Large intestine (tissue), 12 donors: ENCODE results near the gene ELMO2. TPM values are rescaled to one million over a fixed set of nuclear protein-coding genes. Genes with fewer than 3 reads are reported as not detected.

Experiments
- DNase-seq, 2 donors: peaks; one replicate each; pipeline versions ENCODE4 v3.0.0 to v3.0.0-alpha.2; 2013
- H3K27ac ChIP-seq: one replicate; pipeline ENCODE4 v1.5.1; 2013; ENCODE audit warnings: low read length
- H3K27me3 ChIP-seq: 2 replicates; pipeline ENCODE4 v1.6.1; 2013; ENCODE audit warnings: low read length; ENCODE audit not compliant: control insufficient read depth, insufficient read depth
- H3K36me3 ChIP-seq: 2 replicates; pipeline ENCODE4 v1.6.1; 2013; ENCODE audit warnings: low read length; ENCODE audit not compliant: control insufficient read depth, insufficient read depth
- H3K4me1 ChIP-seq: one replicate; pipeline ENCODE4 v1.6.1; 2013; ENCODE audit warnings: low read length; ENCODE audit not compliant: control insufficient read depth, insufficient read depth
- H3K4me3 ChIP-seq: one replicate; pipeline ENCODE4 v1.5.1; 2013; ENCODE audit warnings: low read length
- H3K9me3 ChIP-seq: one replicate; pipeline ENCODE4 v1.6.1; 2013; ENCODE audit warnings: mild to moderate bottlenecking, low read depth, low read length, moderate library complexity; ENCODE audit not compliant: control insufficient read depth
- WGBS: methylation state at CpG from one replicate; pipeline ENCODE4 v1.1.5; 2013; ENCODE audit warnings: low lambda C conversion rate; ENCODE audit not compliant: insufficient coverage; 5-methylcytosine and 5-hydroxymethylcytosine counted together
- long read RNA-seq, 11 donors: transcript quantifications; one replicate each; lab custom pipeline, GENCODE V29; 2026
- polyA plus RNA-seq: library from polyadenylated mRNA; unstranded; fragments of 120-200 nt; gene quantifications from one replicate; pipeline ENCODE4 v1.2.1, GENCODE V29; 2013

Gene ELMO2, protein sequence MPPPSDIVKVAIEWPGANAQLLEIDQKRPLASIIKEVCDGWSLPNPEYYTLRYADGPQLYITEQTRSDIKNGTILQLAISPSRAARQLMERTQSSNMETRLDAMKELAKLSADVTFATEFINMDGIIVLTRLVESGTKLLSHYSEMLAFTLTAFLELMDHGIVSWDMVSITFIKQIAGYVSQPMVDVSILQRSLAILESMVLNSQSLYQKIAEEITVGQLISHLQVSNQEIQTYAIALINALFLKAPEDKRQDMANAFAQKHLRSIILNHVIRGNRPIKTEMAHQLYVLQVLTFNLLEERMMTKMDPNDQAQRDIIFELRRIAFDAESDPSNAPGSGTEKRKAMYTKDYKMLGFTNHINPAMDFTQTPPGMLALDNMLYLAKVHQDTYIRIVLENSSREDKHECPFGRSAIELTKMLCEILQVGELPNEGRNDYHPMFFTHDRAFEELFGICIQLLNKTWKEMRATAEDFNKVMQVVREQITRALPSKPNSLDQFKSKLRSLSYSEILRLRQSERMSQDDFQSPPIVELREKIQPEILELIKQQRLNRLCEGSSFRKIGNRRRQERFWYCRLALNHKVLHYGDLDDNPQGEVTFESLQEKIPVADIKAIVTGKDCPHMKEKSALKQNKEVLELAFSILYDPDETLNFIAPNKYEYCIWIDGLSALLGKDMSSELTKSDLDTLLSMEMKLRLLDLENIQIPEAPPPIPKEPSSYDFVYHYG
- 40.2 TPM for polyA plus RNA-seq
- long read RNA-seq, donor 1, result 0 reads
- long read RNA-seq, donor 2, result 0 reads
- long read RNA-seq, donor 3, partial matches to known transcripts, result 0 of 1 reads
- long read RNA-seq, donor 3, other reads (novel, unspliced or antisense), result 0 of 1 reads
- long read RNA-seq, donor 4, result 0 reads
- long read RNA-seq, donor 5, partial matches to known transcripts, result 0 of 1 reads
- long read RNA-seq, donor 5, other reads (novel, unspliced or antisense), result 0 of 1 reads
- long read RNA-seq, donor 6, result 0 reads
- long read RNA-seq, donor 7, result 0 reads
- long read RNA-seq, donor 8, partial matches to known transcripts, result 0 of 2 reads
- long read RNA-seq, donor 8, other reads (novel, unspliced or antisense), result 0 of 2 reads
- long read RNA-seq, donor 9, partial matches to known transcripts, result 0 of 1 reads
- long read RNA-seq, donor 9, other reads (novel, unspliced or antisense), result 0 of 1 reads
- long read RNA-seq, donor 10, partial matches to known transcripts, result 9 of 11 reads
- long read RNA-seq, donor 10, other reads (novel, unspliced or antisense), result 0 of 11 reads
- long read RNA-seq, donor 11, partial matches to known transcripts, result 0 of 1 reads
- long read RNA-seq, donor 11, other reads (novel, unspliced or antisense), result 0 of 1 reads

DNA sequence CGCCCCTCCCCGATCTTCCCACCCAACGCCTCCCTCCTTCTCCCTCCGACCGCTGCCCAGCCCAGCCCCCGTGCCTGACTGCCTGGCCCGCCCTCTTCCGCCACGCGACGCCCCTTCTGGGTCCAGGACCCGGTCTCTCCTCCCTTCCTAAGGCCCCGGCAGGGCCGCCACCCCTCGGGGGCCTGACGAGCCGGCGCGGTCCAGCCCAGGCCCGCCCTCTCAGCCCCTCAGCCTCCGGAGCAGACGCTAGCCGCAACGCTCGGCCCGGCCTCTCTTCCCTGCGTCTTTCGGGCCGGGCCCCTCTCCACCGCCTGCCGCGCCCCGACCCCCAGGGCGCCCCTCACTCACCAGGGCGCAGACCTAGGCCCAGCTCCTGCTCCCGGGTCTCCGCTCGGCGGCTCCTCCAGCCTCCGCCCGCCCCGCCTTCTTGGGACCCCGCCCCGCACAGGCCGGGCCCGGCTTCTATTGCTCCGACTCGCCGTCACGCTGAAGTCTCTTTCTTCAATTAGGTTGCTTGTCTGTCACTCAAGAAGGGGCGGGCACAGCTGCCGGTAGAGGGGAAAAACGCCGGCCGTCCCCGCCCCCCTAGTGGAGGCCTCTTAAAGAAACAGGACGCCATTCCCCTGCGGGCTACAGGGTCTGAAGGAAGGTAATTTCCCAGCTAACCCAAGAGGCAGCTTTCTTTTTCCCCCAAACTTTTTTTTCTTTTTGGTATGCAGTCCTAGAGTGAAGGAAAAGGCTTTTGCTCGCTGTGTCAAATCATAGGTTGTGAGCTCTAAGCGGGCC, at the start of gene ELMO2:
ELMO2 (minus strand) TSS at position 416 of the 786 bp plus-strand sequence. CDS start 12,133 bp downstream, outside the sequence.
- Histone ChIP-seq H3K4me1 (peaks cover 6% of the 10 kb centered on the region), H3K27ac (peak within 1 kb of the TSS; percentile 86), H3K9me3 (no peaks in the 10 kb centered on the region), H3K27me3 (no peaks in the 10 kb centered on the region), H3K4me3 (peak within 1 kb of the TSS; percentile 68), H3K36me3 (no peaks in the 10 kb centered on the region)
- DNase-seq, result peak; percentile 95 to 98
- WGBS, result no CpG with 5 or more reads among the region's 60 CpGs

DNA sequence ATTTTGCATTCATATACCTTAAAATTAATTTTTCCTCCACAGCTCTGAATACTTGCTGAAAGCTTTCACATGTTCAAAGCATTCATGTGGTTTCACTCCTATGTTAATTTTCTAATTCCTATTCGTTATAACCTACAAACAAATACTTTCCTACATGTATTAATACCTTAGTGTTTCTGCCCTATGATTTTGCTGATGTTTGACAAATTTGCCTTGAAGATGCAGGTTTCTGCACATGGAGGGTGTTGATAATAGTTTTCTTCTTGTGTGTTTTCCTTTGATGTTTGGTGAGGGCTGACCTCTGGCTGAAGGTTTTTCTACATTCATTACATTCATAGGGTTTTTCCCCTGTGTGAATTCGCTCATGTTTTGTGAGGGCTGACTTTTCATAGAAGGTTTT, 49.3 kb upstream of the ELMO2 start:
- Histone ChIP-seq H3K36me3 (no peaks in the 10 kb centered on the region), H3K4me3 (no peak overlapping the region), H3K4me1 (peaks cover 2% of the 10 kb centered on the region), H3K27ac (no peak overlapping the region), H3K9me3 (peaks cover 7% of the 10 kb centered on the region), H3K27me3 (no peaks in the 10 kb centered on the region)
- WGBS, result 100% methylated on average over 1 of the region's 2 CpGs
- DNase-seq, result no peak

DNA sequence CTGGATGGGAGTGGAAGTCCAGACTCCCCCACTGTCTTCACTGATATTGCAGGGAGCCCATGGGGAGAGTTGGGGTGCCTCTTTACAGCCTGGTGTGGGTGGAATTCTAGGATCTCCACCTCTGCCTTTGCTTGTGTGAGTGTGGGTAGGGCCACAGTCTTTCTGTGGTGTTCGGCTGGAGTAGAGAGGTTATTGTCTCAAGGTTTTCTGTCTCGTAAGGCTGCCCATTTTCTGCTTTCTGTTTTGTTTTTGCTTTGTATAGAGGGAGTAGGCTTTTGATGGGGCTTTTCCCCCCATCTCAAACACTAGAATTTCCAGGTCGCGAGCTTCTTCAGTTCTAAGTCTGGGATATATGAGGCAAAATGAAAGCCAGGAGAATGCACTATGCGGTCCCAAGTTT, 40.4 kb upstream of the ELMO2 start:
- Histone ChIP-seq H3K27me3 (no peaks in the 10 kb centered on the region), H3K4me1 (no peaks in the 10 kb centered on the region), H3K27ac (no peak overlapping the region), H3K4me3 (no peak overlapping the region), H3K9me3 (peaks cover 9% of the 10 kb centered on the region), H3K36me3 (no peaks in the 10 kb centered on the region)
- DNase-seq, result no peak
- 100% methylated on average over 1 of the region's 5 CpGs for WGBS

DNA sequence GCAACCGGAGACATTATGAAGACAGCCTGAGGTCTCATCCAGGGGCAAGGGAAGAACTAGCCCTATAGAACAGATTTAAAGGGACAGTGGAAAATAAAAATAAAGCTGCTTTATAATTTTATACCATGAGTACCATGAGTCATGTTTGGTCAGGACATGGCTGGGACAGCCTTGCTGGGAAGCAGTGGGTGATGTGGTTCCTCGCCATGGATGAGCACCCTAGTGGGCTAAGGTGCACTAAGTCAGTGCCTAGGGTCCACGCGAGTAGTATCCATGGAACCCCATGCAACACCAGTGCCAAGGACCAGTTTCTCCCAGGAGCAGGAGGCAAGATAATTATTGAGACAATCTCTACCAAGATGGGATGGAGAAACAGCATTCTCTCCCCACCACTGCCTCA, 33.4 kb upstream of the ELMO2 start:
- no peak overlapping the region for H3K4me3 ChIP-seq
- H3K27ac ChIP-seq, result no peak overlapping the region
- H3K27me3 ChIP-seq, result no peaks in the 10 kb centered on the region
- no peak for DNase-seq
- no peaks in the 10 kb centered on the region for H3K36me3 ChIP-seq
- peaks cover under 1% of the 10 kb centered on the region for H3K9me3 ChIP-seq
- no peaks in the 10 kb centered on the region for H3K4me1 ChIP-seq
- WGBS, result 57% methylated on average over 1 of the region's 4 CpGs

DNA sequence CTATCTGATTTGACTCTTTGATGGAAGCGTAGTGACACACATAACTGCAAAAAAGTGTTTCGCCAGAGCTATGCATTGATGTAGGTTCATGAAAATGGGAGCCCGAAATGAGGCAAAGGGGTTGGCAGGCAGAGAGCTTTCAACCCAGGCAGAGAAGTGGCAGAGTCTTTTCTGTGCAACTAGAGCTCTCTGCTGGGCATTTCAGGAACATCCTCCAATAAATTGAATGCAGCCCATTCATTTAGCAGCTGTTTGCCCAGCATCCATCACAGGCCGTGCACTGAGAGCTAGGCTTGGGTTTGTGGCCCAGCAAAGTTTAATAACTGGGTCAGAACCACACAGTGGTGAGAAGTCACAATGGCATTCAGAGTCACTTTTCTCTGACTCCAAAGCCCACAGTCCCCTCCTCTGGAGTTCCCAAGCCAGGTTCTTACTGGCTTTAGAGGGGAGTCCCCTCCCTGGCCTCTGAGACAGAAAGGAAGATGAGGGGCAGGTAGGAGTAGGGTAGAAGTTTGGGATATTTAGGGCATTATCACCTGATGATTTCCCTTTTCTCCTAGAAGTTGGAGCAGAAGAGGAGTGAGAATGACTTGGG, 31.8 kb upstream of the ELMO2 start:
- no CpG with 5 or more reads among the region's 4 CpGs for WGBS
- no peaks in the 10 kb centered on the region for H3K4me1 ChIP-seq

DNA sequence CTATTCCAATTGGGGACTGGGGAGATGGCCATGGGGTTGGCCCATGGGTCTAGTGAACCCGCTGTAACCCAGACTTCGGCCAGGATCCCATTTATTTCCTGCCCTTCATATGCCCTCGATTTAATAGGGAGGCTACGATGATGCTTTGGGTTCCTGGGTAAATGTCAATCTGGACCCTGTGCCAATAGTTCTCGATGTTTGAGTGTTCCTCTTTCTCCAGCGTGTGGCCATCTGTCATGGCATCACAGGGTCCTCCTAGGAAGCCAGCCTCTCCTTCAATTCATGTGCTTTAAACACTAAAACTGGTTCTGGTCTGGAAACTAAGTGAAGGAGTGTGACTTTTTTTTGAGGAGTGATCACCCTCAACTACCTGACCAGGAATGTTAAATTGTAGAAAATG, 28.7 kb upstream of the ELMO2 start:
- H3K27ac ChIP-seq, result no peak overlapping the region
- WGBS, result no CpG with 5 or more reads among the region's 6 CpGs
- no peak for DNase-seq

More for the DNA sequence above, 31.8 kb upstream of the ELMO2 start:
- DNase-seq, result no peak
- no peak overlapping the region for H3K4me3 ChIP-seq
- no peaks in the 10 kb centered on the region for H3K27me3 ChIP-seq
- H3K36me3 ChIP-seq, result no peaks in the 10 kb centered on the region
- no peak overlapping the region for H3K27ac ChIP-seq
- H3K9me3 ChIP-seq, result no peaks in the 10 kb centered on the region

DNA sequence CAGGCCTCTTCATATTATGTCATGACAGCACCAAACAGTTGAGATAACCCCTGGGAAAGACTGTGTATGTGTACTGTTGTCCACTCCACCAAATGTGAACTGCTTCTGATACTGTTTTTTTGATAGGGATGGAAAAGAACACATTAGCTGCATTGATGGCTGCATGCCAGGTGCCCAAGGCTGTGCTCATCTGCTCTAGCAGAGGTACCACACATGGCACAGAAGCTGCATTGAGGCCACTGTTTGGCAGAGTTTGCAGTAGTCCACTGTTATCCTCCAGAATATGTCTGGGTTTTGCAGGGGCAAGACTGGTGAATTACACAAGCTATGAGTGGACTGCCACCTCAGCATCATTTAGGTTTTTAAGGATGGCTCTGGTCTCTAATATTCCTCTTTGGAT, 28.2 kb upstream of the ELMO2 start:
- no peak overlapping the region for H3K27ac ChIP-seq
- peaks cover 8% of the 10 kb centered on the region for H3K27me3 ChIP-seq
- H3K36me3 ChIP-seq, result no peaks in the 10 kb centered on the region
- H3K4me1 ChIP-seq, result no peaks in the 10 kb centered on the region
- H3K9me3 ChIP-seq, result no peaks in the 10 kb centered on the region
- H3K4me3 ChIP-seq, result no peak overlapping the region
- no peak for DNase-seq

More for the DNA sequence above, 28.7 kb upstream of the ELMO2 start:
- no peaks in the 10 kb centered on the region for H3K4me1 ChIP-seq
- H3K27me3 ChIP-seq, result peaks cover 8% of the 10 kb centered on the region
- H3K36me3 ChIP-seq, result no peaks in the 10 kb centered on the region
- no peak overlapping the region for H3K4me3 ChIP-seq
- no peaks in the 10 kb centered on the region for H3K9me3 ChIP-seq

DNA sequence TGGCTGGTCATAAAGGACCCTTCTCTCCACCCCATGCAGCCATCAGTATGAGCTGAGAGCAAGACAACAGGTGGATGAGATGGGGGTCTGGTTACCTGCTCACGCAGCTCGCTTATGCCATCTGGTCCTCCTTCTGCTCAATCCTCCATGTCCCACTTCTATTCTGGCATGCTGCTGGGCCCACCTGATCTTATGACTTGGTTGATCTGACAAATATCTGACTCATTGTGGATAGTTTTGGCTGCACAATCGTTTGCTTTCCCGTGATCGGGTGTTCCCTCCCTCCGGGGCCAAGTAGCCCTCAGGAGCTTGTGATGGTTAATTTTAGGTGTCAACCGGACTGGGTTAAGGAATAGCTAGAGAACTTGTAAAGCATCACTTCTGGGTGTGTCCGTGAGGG, 26.6 kb upstream of the ELMO2 start:
- no peak for DNase-seq
- Histone ChIP-seq H3K9me3 (no peaks in the 10 kb centered on the region), H3K27ac (no peak overlapping the region), H3K27me3 (peaks cover 8% of the 10 kb centered on the region), H3K36me3 (no peaks in the 10 kb centered on the region), H3K4me1 (no peaks in the 10 kb centered on the region), H3K4me3 (no peak overlapping the region)
- WGBS, result no CpG with 5 or more reads among the region's 8 CpGs

DNA sequence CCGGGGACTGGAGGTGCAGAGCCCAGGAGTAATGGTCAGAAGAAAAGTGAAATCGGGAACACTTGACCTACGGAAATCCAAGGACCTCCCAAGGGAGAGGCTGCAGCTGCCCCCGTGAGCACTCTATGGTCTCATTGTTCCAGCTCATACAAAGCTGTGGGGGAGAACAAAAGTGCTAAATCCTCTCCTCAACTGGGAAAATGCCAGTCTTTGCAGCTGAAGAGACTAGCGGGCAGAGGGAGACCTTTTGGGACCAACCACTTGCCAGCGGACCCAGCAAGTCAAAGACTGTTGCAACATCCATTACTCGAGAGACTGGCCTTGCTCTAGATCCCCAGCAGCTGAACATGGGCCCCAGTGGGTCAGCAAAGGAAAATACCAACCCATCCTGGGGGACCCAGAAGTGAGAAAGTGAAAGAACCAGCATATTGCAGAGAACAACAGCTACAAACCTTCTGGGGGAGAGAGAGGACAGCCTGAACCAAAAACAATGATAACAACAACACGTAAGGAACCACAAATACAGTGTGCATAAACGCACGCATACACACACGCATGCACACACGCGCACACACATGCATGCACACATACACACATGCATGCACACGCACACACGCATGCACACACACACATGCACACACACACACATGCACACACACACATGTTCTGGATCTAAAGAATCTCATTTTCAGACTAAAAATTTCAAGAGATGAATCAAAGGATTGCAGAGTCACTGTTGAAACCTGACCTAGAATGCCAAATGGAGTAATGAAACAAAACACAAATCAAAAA, 24.7 kb upstream of the ELMO2 start:
- H3K36me3 ChIP-seq, result no peaks in the 10 kb centered on the region
- no peak overlapping the region for H3K27ac ChIP-seq
- peaks cover 8% of the 10 kb centered on the region for H3K27me3 ChIP-seq
- WGBS, result no CpG with 5 or more reads among the region's 15 CpGs
- H3K4me3 ChIP-seq, result no peak overlapping the region
- H3K9me3 ChIP-seq, result no peaks in the 10 kb centered on the region
- H3K4me1 ChIP-seq, result no peaks in the 10 kb centered on the region
- DNase-seq, result no peak
